Measurements from ENCODE around the gene PABPC1L. TPM values are rescaled to one million over a fixed set of nuclear protein-coding genes. Genes with fewer than 3 reads are reported as not detected.
A peak's percentile ranks its signal among the peaks of the same experiment; 100 is the strongest.

PABPC1L gene
- total and polyA plus RNA-seq, 2 experiments from 2014 or later, result 14.9 to 36.0 TPM

DNA sequence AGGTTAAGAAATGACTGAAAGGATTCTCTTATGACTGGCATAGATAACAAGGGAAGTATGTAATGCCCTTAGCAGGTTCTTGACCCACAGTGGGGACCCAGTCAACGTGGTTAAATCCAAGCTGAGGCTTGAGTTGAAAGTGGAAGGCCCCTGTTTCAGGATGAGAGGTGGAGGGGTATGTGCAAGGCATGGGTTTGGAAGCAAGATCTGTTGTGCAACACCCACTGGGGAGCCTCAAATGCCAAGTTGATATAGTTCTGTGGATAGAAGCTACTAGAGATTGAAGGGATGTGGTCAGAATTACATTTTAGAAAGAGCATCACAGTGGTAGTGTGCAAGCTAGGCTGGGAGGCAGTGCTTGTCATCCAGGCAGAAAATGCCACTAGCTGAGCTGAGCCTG is 5.1 kb downstream of the PABPC1L start:
- Histone ChIP-seq H3K4me1 (ENCODE audit: low read depth) (no peaks in the 10 kb centered on the region), H3K36me3 (peaks cover 5% of the 10 kb centered on the region), H3K9me3 (ENCODE audit: low read depth) (no peaks in the 10 kb centered on the region), H3K27ac (no peak overlapping the region), H3K4me3 (no peak overlapping the region), H3K27me3 (no peaks in the 10 kb centered on the region)
- TF ChIP-seq, protein P1, sequence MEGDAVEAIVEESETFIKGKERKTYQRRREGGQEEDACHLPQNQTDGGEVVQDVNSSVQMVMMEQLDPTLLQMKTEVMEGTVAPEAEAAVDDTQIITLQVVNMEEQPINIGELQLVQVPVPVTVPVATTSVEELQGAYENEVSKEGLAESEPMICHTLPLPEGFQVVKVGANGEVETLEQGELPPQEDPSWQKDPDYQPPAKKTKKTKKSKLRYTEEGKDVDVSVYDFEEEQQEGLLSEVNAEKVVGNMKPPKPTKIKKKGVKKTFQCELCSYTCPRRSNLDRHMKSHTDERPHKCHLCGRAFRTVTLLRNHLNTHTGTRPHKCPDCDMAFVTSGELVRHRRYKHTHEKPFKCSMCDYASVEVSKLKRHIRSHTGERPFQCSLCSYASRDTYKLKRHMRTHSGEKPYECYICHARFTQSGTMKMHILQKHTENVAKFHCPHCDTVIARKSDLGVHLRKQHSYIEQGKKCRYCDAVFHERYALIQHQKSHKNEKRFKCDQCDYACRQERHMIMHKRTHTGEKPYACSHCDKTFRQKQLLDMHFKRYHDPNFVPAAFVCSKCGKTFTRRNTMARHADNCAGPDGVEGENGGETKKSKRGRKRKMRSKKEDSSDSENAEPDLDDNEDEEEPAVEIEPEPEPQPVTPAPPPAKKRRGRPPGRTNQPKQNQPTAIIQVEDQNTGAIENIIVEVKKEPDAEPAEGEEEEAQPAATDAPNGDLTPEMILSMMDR (IDR thresholded peaks at IDR 0.05; ENCODE audit: low read depth, low read length), result no peak
- DNase-seq (ENCODE audit: low read depth in 1 of 2, low spot score in 1 of 2), result peak in 1 of 2 donors; percentile 27

DNA sequence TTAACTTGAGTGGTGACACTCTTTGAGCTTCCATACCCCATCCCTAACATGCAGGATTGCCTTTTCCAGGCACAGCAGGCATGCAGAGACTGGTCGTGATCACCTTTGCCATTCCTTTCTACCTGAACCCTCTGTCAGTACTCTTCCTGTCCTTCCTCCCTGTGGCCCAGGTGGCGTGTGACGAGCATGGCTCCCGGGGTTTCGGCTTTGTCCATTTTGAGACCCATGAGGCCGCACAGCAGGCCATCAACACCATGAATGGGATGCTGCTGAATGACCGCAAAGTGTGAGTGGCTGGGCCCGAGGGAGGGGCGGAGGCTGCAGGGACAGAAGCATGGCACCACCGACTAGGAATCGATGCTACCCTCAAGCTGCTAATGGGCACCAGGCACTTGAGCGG is 6.7 kb downstream of the PABPC1L start:
- no peak for DNase-seq (ENCODE audit: low read depth in 1 of 2, low spot score in 1 of 2)
- Histone ChIP-seq H3K4me1 (ENCODE audit: low read depth) (no peaks in the 10 kb centered on the region), H3K27ac (no peak overlapping the region), H3K4me3 (no peak overlapping the region), H3K27me3 (no peaks in the 10 kb centered on the region), H3K36me3 (peaks cover 7% of the 10 kb centered on the region), H3K9me3 (ENCODE audit: low read depth) (no peaks in the 10 kb centered on the region)
- TF ChIP-seq, protein P1 (IDR thresholded peaks at IDR 0.05; ENCODE audit: low read depth, low read length), result no peak

DNA sequence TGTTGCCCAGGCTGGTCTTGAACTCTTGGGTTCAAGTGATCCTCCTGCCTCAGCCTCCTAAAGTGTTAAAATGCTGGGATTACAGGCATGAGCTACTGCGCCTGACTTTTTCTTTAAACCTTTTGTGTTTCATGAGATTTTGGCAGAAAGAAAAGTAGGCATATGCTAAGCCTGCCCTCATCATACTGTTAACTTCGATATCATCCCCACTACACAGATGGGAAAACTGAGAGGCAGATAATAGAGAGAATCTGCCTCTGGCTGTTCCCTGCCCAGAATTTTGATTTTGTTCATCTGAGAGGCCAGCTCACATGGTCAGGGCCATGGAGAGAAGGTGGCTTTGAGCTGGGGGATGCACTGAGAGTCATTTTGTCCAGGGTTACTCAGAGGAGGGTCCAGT is 7.5 kb downstream of the PABPC1L start:
- Histone ChIP-seq H3K27ac (no peak overlapping the region), H3K4me3 (no peak overlapping the region), H3K9me3 (ENCODE audit: low read depth) (no peaks in the 10 kb centered on the region), H3K27me3 (no peaks in the 10 kb centered on the region), H3K36me3 (peaks cover 13% of the 10 kb centered on the region), H3K4me1 (ENCODE audit: low read depth) (no peaks in the 10 kb centered on the region)
- TF ChIP-seq, protein P1 (IDR thresholded peaks at IDR 0.05; ENCODE audit: low read depth, low read length), result no peak
- no peak for DNase-seq (ENCODE audit: low read depth in 1 of 2, low spot score in 1 of 2)

DNA sequence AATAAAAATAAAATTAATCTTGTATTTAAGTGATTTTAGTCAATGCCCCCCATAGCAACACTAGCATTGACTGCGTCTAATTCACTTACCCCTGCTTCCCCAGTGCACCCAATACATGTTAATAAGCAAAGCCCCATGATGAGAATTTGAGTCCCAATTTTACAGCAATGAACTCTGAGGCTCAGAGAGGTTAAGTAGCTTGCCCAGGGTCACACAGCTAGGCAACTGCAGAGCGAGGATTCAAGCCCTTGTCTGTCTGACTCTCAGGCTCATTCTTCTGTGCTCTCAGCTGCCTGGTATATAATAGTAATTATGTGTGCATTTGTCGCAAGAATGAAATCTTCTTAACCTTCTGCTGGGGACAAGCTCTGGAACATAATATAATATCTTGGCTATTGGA is 8.5 kb downstream of the PABPC1L start:
- TF ChIP-seq, protein P1 (IDR thresholded peaks at IDR 0.05; ENCODE audit: low read depth, low read length), result no peak
- Histone ChIP-seq H3K4me3 (no peak overlapping the region), H3K36me3 (peaks cover 8% of the 10 kb centered on the region), H3K27ac (no peak overlapping the region), H3K9me3 (ENCODE audit: low read depth) (no peaks in the 10 kb centered on the region), H3K4me1 (ENCODE audit: low read depth) (no peaks in the 10 kb centered on the region), H3K27me3 (no peaks in the 10 kb centered on the region)
- DNase-seq (ENCODE audit: low read depth in 1 of 2, low spot score in 1 of 2), result no peak

DNA sequence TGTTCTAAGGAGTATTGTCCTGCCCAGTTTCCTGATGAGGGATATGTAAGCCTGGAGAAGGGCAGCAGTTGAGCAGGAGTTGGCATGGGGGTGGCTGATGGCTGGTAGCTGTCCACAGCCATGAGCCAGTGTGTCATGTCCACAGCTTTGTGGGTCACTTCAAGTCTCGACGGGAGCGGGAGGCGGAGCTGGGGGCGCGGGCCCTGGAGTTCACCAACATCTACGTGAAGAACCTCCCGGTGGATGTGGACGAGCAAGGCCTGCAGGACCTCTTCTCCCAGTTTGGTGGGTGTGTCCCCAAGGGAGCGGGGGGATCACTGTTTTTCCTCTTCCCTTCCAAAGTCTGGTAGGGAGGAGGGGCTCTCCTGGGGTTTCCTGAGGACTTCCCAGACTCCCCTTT is 8.9 kb downstream of the PABPC1L start:
- Histone ChIP-seq H3K4me1 (ENCODE audit: low read depth) (no peaks in the 10 kb centered on the region), H3K9me3 (ENCODE audit: low read depth) (no peaks in the 10 kb centered on the region), H3K36me3 (peaks cover 8% of the 10 kb centered on the region), H3K4me3 (no peak overlapping the region), H3K27ac (no peak overlapping the region), H3K27me3 (no peaks in the 10 kb centered on the region)
- DNase-seq (ENCODE audit: low read depth in 1 of 2, low spot score in 1 of 2), result no peak
- TF ChIP-seq, protein P1 (IDR thresholded peaks at IDR 0.05; ENCODE audit: low read depth, low read length), result no peak

DNA sequence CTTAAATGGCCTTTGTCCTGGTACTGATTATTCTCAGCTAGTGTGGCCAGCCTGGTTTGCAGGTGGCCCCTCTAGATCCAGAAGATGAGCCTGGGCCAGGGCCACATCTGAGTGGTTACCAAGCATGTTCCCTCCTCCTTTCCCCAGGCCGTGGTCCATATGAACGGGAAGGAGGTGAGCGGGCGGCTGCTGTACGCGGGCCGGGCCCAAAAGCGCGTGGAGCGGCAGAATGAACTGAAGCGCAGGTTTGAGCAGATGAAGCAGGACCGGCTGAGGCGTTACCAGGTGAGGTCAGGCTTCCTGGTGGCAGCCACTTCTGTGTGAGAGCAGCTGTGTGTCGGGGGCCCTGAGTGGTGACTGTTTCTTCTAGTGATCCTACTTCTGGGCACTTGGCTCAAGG is 11.6 kb downstream of the PABPC1L start:
- Histone ChIP-seq H3K4me3 (no peak overlapping the region), H3K27me3 (no peaks in the 10 kb centered on the region), H3K4me1 (ENCODE audit: low read depth) (peaks cover 2% of the 10 kb centered on the region), H3K9me3 (ENCODE audit: low read depth) (no peaks in the 10 kb centered on the region), H3K27ac (no peak overlapping the region), H3K36me3 (peaks cover 8% of the 10 kb centered on the region)
- TF ChIP-seq, protein P1 (IDR thresholded peaks at IDR 0.05; ENCODE audit: low read depth, low read length), result no peak
- DNase-seq (ENCODE audit: low read depth in 1 of 2, low spot score in 1 of 2), result no peak

All from cardiac muscle cell (in vitro differentiated cells and primary cell).